Cerebellar nuclear complex (tissue), 1 donor: ENCODE results near the gene MS4A12.
"Not testable (repeated sequence)": the region's sequence is repeated elsewhere in the genome, so short reads cannot be mapped to it uniquely, and the experiment has no call there.

Experiments used
- DNase-seq, 2 experiments: peaks; one replicate each; lab custom pipeline; 2025; lab: John Stamatoyannopoulos, UW

Gene MS4A12

DNA sequence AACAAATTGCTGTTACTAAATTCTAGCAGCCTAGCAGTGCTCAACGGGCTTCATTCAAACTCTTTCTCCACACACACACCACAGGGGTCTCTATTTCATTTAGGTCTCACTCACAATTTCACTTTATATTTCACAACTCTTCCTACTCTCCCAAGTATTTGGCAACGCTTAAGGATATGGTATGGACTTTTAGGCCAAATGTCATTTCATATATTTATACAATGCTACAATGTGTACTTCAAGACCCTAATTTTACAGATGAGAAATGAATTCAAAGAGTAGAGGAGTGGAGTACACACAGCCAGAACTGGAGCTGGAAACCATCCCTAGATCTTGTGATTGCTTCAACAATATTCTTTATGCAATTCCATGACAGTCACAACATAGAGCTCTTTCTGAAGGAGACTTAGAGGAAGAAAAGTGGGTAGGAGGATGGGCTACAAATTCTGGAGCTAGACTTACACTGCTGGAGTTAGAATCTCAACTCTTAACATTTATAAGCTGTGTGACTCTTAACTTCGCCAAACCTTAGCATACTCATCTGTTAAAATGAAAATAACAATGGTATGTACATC is 20.2 kb downstream of the MS4A12 start:
- DNase-seq, result no peak

DNA sequence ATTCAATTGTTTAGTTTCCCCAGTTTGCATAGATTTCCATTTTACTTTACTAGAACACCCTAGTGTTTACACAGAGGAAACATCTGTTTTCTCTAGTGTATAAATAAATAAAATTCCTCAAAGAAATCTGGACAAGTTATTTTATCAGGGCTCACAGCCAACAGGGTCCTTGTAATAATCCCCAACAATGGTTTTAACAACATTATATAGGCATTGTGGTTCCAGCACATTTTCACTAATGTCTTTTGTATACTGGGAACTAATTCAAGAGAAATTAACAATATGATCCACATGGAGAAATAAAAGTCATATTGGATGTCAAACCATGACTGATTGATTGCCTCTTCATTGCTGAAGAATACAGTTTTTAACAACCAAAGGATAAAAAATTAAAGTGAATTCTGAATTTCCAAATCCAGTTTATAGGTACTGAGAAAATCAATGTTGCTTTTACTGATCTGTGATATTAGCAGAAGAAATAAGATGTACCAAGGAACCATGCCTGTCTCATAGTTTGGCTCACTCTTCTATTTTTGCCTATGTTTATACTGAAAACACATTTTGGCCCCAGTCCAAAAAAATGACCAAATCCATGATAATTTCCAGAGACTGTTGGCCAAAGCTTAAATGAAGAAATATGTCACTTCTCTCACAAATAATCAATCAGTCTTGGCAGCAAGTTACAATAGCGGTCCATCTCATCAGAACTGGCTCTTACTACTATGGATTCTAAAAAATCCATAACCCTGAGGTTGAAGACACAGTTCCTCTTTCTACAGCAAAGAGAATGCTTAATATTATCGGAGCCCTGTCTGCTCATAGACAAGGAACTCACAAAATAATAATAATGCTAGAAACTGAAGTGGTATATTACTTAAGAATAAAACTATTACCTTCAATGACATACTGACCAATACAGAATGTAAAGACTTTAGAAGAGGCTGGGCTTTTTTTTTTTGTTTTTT is 21.2 kb downstream of the MS4A12 start:
- DNase-seq, result no peak

DNA sequence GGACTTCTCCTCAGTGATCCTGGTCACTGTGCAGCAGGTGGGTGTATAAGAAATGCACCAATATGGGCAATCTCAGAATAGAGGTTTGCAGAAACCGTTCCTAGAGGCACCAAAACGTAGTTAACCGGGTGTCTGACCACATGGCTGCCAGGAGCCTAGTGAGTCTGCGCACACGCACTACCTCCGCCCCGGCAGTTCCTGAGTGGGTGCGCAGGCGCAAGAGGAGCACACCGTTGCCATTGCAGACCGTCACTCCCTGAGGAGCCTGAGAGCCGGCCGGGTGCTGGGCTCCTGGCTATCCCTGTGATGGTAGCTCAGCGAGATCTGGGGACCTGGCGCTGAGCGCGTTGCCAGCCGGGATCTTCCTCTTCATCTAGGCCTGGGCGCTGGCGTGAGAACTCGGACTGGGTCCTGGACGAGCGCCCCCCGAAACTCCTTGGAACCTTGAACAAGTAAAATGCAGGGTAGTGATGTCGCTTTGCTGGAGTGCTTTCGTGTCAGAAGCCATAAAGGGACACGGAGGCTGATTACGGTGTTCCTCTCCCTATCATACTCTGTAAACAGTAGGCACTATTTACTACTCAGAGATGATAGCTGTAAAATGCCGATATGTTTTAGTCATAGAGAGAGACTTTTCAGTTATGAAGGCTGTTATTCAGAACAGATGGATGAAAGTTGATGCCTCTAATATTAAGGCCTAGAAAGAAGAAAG is 22.7 kb downstream of the MS4A12 start, which contains the start of gene MS4A13:
MS4A13 (plus strand) TSS at position 249 of the 712 bp plus-strand sequence. CDS start 2,692 bp downstream, outside the sequence.
- no peak for DNase-seq

DNA sequence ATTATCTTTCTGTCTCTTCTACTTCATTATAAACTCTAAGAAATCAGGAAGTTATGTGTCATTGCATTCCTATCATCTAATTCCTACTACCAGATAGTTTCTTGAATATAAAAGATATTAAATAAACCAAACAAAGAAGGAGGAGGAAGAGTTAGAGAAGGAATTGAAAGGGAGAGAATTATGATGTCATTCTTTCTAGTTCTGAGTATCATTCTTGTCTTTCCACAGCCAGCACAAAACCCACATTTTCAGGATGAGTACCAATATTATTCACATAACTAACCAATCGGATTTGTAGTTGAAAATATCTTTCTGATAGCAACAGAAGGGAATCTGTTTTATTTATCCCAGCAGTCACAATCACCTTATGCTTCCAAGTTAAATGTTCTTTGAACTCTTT is 35.9 kb downstream of the MS4A12 start:
- DNase-seq, result no peak

DNA sequence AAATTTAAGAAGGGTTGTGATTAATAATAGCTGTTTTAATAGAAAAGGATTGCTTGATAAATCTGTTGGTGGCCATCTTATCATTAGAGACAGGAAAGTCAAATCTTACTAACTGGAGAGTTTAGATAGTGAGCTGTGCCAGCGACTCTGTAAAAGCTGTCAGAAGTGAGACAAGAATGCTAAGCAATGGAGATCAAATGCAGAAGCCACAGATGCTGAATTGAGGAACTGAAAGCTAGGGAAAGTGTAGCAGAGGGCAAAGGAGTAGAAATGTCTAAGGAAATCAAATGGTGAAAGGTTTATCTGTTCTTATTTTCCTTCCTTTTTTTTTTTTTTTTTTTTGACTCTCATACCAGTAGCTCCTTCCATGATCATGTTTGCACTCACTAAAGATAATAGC is 36.4 kb downstream of the MS4A12 start:
- no peak for DNase-seq

DNA sequence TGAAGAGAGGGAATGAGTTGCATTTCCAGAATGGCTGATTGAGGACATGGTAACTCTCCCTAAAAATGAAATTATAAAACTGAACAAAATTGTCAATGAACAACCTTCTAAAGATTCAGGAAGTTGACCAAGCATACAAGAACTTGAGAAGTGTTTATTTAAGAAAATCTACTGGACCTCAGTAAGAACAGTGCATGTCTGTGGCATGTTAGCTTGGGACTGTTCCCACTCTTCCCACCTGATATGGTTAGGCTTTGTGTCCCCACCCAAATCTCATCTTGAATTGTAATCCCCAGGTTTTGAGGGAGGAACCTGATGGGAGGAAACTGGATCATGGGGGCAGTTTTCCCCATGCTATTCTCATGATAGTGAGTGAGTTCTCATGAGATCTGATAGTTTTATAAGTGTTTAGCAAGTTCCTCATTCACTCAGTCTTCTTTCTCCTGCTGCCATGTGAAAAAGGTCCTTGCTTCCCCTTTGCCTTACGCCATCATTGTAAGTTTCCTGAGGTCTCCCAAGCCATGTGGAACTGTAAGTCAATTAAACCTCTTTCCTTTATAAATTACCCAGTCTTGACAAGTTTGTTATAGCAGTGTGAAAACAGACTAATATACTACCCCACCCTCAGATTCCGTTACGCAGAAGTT is 38.0 kb downstream of the MS4A12 start:
- no peak for DNase-seq

DNA sequence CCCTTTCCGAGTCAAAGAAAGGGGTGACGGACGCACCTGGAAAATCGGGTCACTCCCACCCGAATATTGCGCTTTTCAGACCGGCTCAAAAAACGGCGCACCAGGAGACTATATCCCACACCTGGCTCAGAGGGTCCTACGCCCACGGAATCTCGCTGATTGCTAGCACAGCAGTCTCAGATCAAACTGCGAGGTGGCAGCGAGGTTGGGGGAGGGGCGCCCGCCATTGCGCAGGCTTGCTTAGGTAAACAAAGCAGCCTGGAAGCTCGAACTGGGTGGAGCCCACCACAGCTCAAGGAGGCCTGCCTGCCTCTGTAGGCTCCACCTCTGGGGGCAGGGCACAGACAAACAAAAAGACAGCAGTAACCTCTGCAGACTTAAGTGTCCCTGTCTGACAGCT is 39.8 kb downstream of the MS4A12 start:
- DNase-seq, result not testable (repeated sequence)

DNA sequence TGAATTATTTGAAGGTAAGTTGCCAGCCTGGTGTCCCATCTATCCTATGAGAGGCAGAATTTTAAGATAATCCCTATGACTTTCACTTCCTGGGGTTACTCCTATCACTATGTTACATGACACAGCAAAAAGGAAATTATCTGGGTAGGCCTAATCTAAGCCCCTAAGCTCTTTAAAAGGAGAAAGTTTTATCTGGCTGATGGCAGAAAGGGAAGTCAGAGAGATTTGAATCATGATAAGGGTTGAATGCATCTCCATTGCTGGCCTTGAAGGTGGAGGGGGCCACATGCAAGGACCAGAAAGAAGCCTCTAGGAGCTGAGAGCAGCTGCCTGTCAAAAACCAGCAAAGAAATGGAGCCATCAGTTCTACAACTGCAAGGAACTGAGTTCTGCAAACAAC is 46.0 kb downstream of the MS4A12 start:
- not testable (repeated sequence) for DNase-seq

DNA sequence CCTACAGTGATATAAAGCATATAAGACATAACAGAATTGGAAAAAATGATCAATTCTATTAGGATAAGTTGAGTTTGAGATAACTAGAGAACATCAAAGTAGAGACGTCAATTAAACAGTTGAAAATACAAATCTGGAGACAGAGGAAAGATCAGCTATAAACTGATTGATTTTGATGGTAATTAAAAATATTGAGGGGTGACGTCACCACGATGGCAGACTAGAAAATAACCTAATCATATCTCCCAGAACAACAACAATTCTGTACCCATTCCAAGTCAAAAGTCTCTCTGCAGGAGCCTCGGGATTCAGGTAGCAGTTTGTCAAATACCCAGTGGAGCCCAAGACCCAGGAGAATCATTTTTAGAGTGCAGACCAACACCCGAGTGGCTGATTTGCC is 51.5 kb downstream of the MS4A12 start:
- no peak for DNase-seq
